Heart left ventricle (tissue), 16 donors: ENCODE results near the gene TRMT2A. TPM values are rescaled to one million over a fixed set of nuclear protein-coding genes. Genes with fewer than 3 reads are reported as not detected.

Experiments
- ATAC-seq, 4 donors: fragments of 200-7000 bp; cut with Tn5 transposase; one replicate each; pipeline ENCODE4 v1.9.1; 2020 to 2022; ENCODE audit warnings: moderate library complexity in 4 of 4, mild to moderate bottlenecking in 3 of 4, moderate number of reproducible peaks in 1 of 4
- DNase-seq, 5 donors: peaks; one replicate each; pipeline ENCODE4 v3.0.0-alpha.2; 2020
- H3K27ac ChIP-seq, 12 donors: fragments of 200-600 bp; sonication (generic) in 4 of 12; one replicate each; pipeline versions ENCODE4 v1.5.0 to v1.8.0; 2016 to 2022; ENCODE audit warnings: mild to moderate bottlenecking in 2 of 12
- H3K27me3 ChIP-seq, 9 donors: fragments of 200-600 bp; sonication (generic) in 2 of 9; one replicate each; pipeline versions ENCODE4 v1.5.1 to v1.8.0; 2016 to 2022; ENCODE audit warnings: mild to moderate bottlenecking in 3 of 9
- H3K36me3 ChIP-seq, 9 donors: fragments of 200-600 bp; sonication (generic) in 2 of 9; one replicate each; pipeline versions ENCODE4 v1.5.0 to v1.8.0; 2018 to 2022; ENCODE audit warnings: mild to moderate bottlenecking in 2 of 9
- H3K4me1 ChIP-seq, 12 donors: fragments of 200-600 bp; sonication (generic) in 4 of 12; one replicate each; pipeline versions ENCODE4 v1.5.0 to v1.8.0; 2016 to 2022; ENCODE audit warnings: mild to moderate bottlenecking in 3 of 12
- H3K4me3 ChIP-seq, 12 donors: fragments of 200-600 bp; sonication (generic) in 4 of 12; one replicate each; pipeline versions ENCODE4 v1.5.0 to v1.8.0; 2017 to 2022; ENCODE audit warnings: mild to moderate bottlenecking in 9 of 12, moderate library complexity in 4 of 12
- H3K9me3 ChIP-seq, 12 donors: fragments of 200-600 bp; sonication (generic) in 4 of 12; one replicate each; pipeline versions ENCODE4 v1.5.0 to v1.8.0; 2016 to 2022; ENCODE audit warnings: mild to moderate bottlenecking in 1 of 12
- POLR2A ChIP-seq, 2 donors: fragments of 450-650 bp; IDR thresholded peaks; one replicate each; pipeline ENCODE4 v1.6.1; 2017; ENCODE audit warnings: antibody characterized with exemption in 2 of 2, mild to moderate bottlenecking in 2 of 2, moderate library complexity in 2 of 2
- WGBS, 4 donors: extraction: QIAGEN DNeasy Blood & Tissue Kit in 2 of 4; methylation state at CpG; one replicate each; pipeline versions ENCODE4 v1.1.5 to v1.1.7; 2013 to 2018; 5-methylcytosine and 5-hydroxymethylcytosine counted together
- intact Hi-C, 10 donors: fragments of 100-400 bp; cut with DNase I; formaldehyde crosslinking; loops; one replicate each; pipeline versions ENCODE4 v1.11.1 to v1.14.2; 2022
- microRNA counts, 2 donors: library from miRNA; unstranded; fragments of <30 nt; microRNA quantifications; one replicate each; lab custom pipeline; 2016
- microRNA-seq, 4 donors: library from miRNA; unstranded; fragments of <30 nt; microRNA quantifications; one replicate each; pipeline versions ENCODE4 to v1.2.0, GENCODE V29; 2017 to 2020
- polyA plus RNA-seq, 2 donors: library from polyadenylated mRNA; stranded (reverse); fragments of 200-250 nt; gene quantifications; one replicate each; pipeline ENCODE4 v1.2.3, GENCODE V29; 2013
- total RNA-seq, 9 donors: library from RNA; depleted of rRNA in 2 of 9; stranded (reverse); fragments of >200 nt in 2 of 9; fragmentation: NEBNext Ultra II Directional in 3 of 9; extraction: Animal tissue kit (Norgen Biotek cat#: 25700) in 3 of 9; gene quantifications; one replicate each; pipeline versions ENCODE4 v1.1.0 to v1.2.4, GENCODE V29; 2016 to 2023
- TF ChIP-seq, protein P1 (sequence below), 12 donors: fragments of 200-600 bp; sonication (generic) in 4 of 12; IDR thresholded peaks; one replicate each; pipeline versions ENCODE4 v1.5.0 to v1.8.0; 2018 to 2022; ENCODE audit warnings: antibody characterized with exemption in 12 of 12, mild to moderate bottlenecking in 5 of 12
- donor health status: ischemic (EF 13 %, LVEDD 7.1; RV severe dilation, severe dysfunction).
- donor health status: healthy with polysubstance abuse.
- donor health status: DM: no; HTN: yes; CAD: no.
- donor health status: DM: no; HTN: no; CAD: no.
- donor health status: ischemic (EF 25% LVEDD 6.9; RV normal size, moderate dysfunction).
- donor health status: ischemic (EF 25% LVEDD 5.7; RV mildly dilated, moderate dysfunction).
- donor health status: healthy.
- donor health status: DM: yes; HTN: yes; CAD: no.
- donor health status: ischemic (EF 35%, LVEDD 5.7; RV mildly dilated, moderate dysfunction).
- donor health status: nonischemic (EF 11% LVEDD 7.7; RV severe dilation, severe dysfunction).
- donor health status: DM: yes; HTN: yes; CAD: no.
- donor health status: PGD.
- donor health status: ischemic (EF 29% LVEDD 5.4; RV normal size, mild dysfunction).
- donor health status: nonischemic (EF 23%, LVEDD 6.1; RV moderate dilation, normal function).

The TRMT2A gene
- total and polyA plus RNA-seq, 11 donors = 15.8 to 31.3 (median 20.2) TPM

DNA sequence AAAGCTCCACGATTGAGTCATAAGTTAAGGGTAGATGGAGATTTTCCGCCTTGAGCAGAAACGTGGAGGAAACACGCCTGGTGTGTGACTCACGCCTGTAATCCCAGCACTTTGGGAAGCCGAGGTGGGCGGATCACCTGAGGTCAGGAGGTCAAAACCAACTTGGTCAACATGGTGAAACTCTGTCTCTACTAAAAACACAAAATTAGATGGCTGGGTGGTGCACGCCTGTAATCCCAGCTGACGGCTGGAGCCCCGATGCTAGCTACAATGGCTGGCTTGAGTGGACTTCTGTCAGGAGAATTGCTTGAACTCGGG, 54.3 kb downstream of the TRMT2A start:
- intact Hi-C loops = loop anchor here in 1 of 10 donors (2.0 kb wide), 1 partner anchor 16 kb away; no protein-coding TSS in a partner anchor
- ATAC-seq = no peak
- H3K27me3 ChIP-seq = no peaks in the 10 kb centered on the region
- no peak for DNase-seq
- H3K4me1 ChIP-seq = peaks cover 0 to 13% (median 0%) of the 10 kb centered on the region in 12 donors
- H3K27ac ChIP-seq = no peak overlapping the region
- no peaks in the 10 kb centered on the region for H3K9me3 ChIP-seq
- WGBS, 4 donors = 89 to 92% (median 91%) methylated on average over 10 to 11 of the region's 11 CpGs
- H3K36me3 ChIP-seq = peaks cover 0 to 76% (median 69%) of the 10 kb centered on the region in 9 donors
- no peak overlapping the region for H3K4me3 ChIP-seq
- TF ChIP-seq, protein P1, sequence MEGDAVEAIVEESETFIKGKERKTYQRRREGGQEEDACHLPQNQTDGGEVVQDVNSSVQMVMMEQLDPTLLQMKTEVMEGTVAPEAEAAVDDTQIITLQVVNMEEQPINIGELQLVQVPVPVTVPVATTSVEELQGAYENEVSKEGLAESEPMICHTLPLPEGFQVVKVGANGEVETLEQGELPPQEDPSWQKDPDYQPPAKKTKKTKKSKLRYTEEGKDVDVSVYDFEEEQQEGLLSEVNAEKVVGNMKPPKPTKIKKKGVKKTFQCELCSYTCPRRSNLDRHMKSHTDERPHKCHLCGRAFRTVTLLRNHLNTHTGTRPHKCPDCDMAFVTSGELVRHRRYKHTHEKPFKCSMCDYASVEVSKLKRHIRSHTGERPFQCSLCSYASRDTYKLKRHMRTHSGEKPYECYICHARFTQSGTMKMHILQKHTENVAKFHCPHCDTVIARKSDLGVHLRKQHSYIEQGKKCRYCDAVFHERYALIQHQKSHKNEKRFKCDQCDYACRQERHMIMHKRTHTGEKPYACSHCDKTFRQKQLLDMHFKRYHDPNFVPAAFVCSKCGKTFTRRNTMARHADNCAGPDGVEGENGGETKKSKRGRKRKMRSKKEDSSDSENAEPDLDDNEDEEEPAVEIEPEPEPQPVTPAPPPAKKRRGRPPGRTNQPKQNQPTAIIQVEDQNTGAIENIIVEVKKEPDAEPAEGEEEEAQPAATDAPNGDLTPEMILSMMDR (IDR thresholded peaks at IDR 0.05) = no peak
- no peak for TF ChIP-seq POLR2A (IDR thresholded peaks at IDR 0.05)

DNA sequence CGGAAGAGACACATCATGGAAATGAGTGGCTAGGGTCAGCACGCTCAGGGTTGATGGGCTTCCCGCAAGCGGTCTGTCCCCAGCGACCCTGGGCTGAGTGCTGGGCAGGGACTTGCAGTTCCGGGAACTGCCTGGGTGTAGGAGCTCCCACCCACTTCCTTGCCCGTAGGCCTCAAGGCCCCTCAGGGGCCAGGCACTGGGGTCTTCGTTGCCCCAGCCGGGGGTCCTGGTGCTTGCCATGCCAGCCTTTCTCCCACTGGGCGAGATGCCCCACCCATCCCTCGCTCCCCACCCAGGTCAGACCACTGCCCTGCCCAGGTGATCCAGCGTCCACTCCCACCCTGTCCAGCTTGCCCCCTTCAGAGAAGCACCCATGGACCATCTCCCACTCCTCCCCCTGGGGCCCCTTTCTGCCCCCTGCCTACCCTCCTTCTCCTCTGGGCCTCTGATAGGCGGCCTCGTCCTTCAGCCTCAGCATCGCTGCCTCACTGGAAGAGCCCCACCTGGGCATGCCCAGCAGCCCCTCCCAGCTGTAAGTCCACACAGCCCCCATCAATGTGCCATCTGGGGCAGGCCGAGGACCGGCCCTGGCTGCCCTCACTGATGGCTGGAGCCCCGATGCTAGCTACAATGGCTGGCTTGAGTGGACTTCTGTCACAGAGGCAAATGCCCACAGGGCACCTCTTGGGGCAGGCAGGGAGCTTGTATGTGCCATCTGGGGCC, 54.8 kb downstream of the TRMT2A start:
- 86 to 94% (median 92%) methylated on average over 14 to 18 of the region's 18 CpGs for WGBS, 4 donors
- intact Hi-C loops = loop anchor here in 1 of 10 donors (2.0 kb wide), 1 partner anchor 17 kb away; no protein-coding TSS in a partner anchor
- no peak for ATAC-seq

More for the DNA sequence above, 54.8 kb downstream of the TRMT2A start:
- no peaks in the 10 kb centered on the region for H3K9me3 ChIP-seq
- no peaks in the 10 kb centered on the region for H3K27me3 ChIP-seq
- H3K27ac ChIP-seq = peak overlapping the region in 1 of 12 donors; percentile 43
- no peak for DNase-seq
- H3K4me1 ChIP-seq = peaks cover 0 to 13% (median 0%) of the 10 kb centered on the region in 12 donors
- peaks cover 0 to 81% (median 75%) of the 10 kb centered on the region in 9 donors for H3K36me3 ChIP-seq
- no peak overlapping the region for H3K4me3 ChIP-seq
- TF ChIP-seq POLR2A (IDR thresholded peaks at IDR 0.05) = no peak

MicroRNAs encoded within 50 kb of the gene (microRNA counts, 767-probe panel; counts per million panel counts)
- 0 to 71.6 counts per million in 2 donors for microRNA hsa-miR-1306-3p (lab: Ali Mortazavi, UCI)

Small RNA genes lying within 50 kb of the gene (microRNA-seq; reads per million reads assigned to microRNA genes)
- gene MIR6816 = 0 to 0.21 (median 0.10) reads per million in 4 donors

Other genes starting within 250 kb of the TRMT2A start
- 100 to 1,000 TPM in 8 of 9 donors, 10 to 100 TPM in 1; 69.7 to 195 (median 119) TPM for gene COMT, start 175.5 kb downstream of the TRMT2A start, total RNA-seq
- gene COMT, start 175.5 kb downstream of the TRMT2A start, polyA plus RNA-seq = 100 to 1,000 TPM in 1 of 2 donors, 10 to 100 TPM in 1; 84.7 to 249 TPM
- 10 to 100 TPM; 23.5 to 42.5 (median 33.5) TPM for gene TXNRD2, start 175.4 kb downstream of the TRMT2A start, total RNA-seq
- 10 to 100 TPM; 23.4 to 60.2 TPM for gene TXNRD2, start 175.4 kb downstream of the TRMT2A start, polyA plus RNA-seq
- gene ARVCF, start 100.4 kb downstream of the TRMT2A start, total RNA-seq = 10 to 100 TPM; 21.2 to 46.6 (median 33.3) TPM
- gene ARVCF, start 100.4 kb downstream of the TRMT2A start, polyA plus RNA-seq = 10 to 100 TPM; 33.0 to 39.2 TPM
- 100 to 1,000 TPM in 3 of 9 donors, 10 to 100 TPM in 6; 55.6 to 341 (median 83.7) TPM for gene TANGO2, start 96.1 kb downstream of the TRMT2A start, total RNA-seq
- gene TANGO2, start 96.1 kb downstream of the TRMT2A start, polyA plus RNA-seq = 10 to 100 TPM; 51.3 to 63.0 TPM
- 10 to 100 TPM in 8 of 9 donors, 1 to 10 TPM in 1; 8.8 to 22.1 (median 13.0) TPM for gene DGCR8, start 37.0 kb downstream of the TRMT2A start, total RNA-seq
- gene DGCR8, start 37.0 kb downstream of the TRMT2A start, polyA plus RNA-seq = 10 to 100 TPM in 1 of 2 donors, 1 to 10 TPM in 1; 9.9 to 14.5 TPM
- 10 to 100 TPM; 35.8 to 85.3 (median 41.5) TPM for gene RANBP1, start 1.1 kb downstream of the TRMT2A start, total RNA-seq
- 10 to 100 TPM; 29.3 to 67.1 TPM for gene RANBP1, start 1.1 kb downstream of the TRMT2A start, polyA plus RNA-seq
- 10 to 100 TPM; 15.7 to 45.2 (median 40.6) TPM for gene ZDHHC8, start 14.6 kb upstream of the TRMT2A start, total RNA-seq
- 10 to 100 TPM; 21.5 to 26.3 TPM for gene ZDHHC8, start 14.6 kb upstream of the TRMT2A start, polyA plus RNA-seq
- gene CCDC188, start 33.8 kb upstream of the TRMT2A start, total RNA-seq = 1 to 10 TPM in 1 of 9 donors, under 1 TPM in 4, not detected in 4; 0.17 to 1.0 (median 0.46) TPM
- gene CCDC188, start 33.8 kb upstream of the TRMT2A start, polyA plus RNA-seq = 1 to 10 TPM in 1 of 2 donors, under 1 TPM in 1; 0.50 to 1.0 TPM
- gene RTN4R, start 151.1 kb upstream of the TRMT2A start, total RNA-seq = 1 to 10 TPM in 7 of 9 donors, under 1 TPM in 2; 0.53 to 2.6 (median 1.4) TPM
- 1 to 10 TPM; 1.3 to 1.8 TPM for gene RTN4R, start 151.1 kb upstream of the TRMT2A start, polyA plus RNA-seq
- gene DGCR6L, start 202.8 kb upstream of the TRMT2A start, total RNA-seq = 100 to 1,000 TPM in 1 of 9 donors, 10 to 100 TPM in 8; 31.8 to 101 (median 39.2) TPM
- 10 to 100 TPM; 48.4 to 83.7 TPM for gene DGCR6L, start 202.8 kb upstream of the TRMT2A start, polyA plus RNA-seq